Islet precursor cell (in vitro differentiated cells): Measurements from ENCODE around the gene AFDN.
"Not testable (repeated sequence)": the region's sequence is repeated elsewhere in the genome, so short reads cannot be mapped to it uniquely, and the experiment has no call there.

Source experiments
- DNase-seq: peaks from one replicate; pipeline ENCODE4 v3.0.0-alpha.2; 2018

Gene AFDN

GRCh38 chr6:167963589-167964057 is 136.9 kb downstream of the AFDN start:
- no peak for DNase-seq

DNA sequence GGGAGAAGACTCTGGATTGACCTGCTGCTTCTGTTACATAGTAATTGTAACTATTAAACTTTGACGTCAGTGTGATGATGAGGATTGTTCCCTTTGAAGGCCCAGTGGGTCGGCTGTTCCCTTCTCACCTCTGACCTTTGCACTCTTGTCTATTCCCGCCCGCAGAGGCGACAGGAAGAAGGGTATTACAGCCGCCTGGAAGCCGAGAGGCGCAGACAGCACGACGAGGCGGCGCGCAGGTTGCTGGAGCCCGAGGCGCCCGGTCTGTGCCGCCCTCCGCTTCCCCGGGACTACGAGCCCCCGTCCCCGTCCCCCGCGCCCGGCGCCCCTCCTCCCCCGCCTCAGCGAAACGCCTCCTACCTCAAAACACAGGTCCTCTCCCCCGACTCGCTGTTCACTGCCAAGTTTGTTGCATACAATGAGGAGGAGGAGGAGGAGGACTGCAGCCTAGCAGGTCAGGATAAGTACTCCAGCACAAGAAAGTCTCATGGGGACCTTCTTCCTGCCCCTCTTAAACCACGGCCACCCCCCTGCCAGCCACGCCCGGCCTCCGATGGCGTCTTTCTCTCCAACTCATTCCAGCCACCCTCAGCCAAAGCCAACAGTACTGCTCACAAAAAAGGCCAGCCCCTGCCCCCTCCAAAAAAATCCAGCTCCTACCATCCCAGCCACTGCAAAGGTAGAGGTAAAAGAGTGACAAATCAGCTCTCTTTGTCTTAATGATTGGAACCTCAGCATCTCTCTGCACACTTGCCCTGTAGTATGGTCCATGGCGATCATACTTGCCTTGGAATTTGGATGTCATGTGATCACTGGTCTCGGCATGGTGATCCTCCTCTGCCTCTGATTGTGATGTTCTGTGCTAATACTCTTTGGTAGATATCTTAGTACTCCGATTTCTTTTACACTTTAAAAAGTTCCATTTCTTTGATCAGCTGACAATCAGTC is 139.2 kb downstream of the AFDN start:
- DNase-seq: no peak

- DNase-seq: no peak
Measured at GRCh38 chr6:167966540-167966905, 139.8 kb downstream of the AFDN start.

DNA sequence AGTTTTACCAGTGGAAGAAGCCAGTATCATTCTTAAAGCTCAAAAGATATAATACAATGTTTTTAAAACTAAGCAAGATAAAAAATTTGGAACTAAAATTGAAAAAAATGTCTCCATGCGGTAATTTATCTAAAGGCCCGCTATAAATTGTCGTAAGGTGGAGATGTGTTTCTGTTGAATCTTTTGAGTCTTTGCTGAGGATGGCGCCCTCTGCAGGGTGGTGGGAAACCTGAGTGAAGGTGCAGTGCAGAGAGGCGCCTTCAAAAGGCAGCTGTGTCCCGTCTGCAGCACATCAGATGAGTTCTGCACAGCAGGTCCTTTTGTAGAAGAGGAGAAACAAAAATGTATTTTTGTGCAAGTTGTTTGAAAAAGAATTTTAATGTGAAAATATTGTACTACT is 141.4 kb downstream of the AFDN start:
- peak; percentile 77 for DNase-seq

- no peak for DNase-seq
Measured at GRCh38 chr6:167970230-167970629, 143.5 kb downstream of the AFDN start.

- no peak for DNase-seq
Measured at GRCh38 chr6:167972193-167972592, 145.5 kb downstream of the AFDN start.

GRCh38 chr6:167973148-167973885 is 146.6 kb downstream of the AFDN start:
- no peak for DNase-seq

DNA sequence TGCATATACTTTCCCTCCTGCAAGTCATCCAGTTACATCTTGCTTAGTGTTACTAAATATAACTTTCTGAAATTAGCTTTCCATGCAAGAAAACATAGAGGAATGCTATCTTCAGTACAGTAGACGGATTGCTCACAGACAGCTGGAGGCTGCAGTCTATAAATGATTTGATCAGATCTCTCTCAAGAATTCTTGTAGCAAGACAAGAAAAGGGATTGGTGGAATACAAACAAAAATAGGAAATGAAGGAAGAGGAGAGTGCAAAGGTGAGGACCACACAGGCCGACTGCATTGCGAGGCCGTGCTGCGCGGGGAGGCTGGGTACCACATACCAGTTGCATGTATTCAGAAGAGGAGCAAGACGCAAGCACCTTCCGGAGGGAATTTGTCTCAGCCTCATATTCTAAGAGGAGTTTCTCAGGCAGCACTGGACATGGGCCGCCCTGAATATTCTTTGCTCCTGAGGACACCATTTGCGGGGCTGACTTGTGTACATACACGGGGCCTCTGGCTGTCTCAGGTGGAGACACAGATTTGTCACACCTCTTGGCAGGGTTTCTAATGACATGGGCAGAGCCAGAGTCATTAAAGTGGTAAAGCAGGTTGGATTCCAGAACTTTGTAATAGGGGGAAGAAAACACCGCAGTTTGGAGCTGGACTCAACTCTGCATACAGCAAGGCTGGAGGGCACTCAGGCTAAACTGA is 148.1 kb downstream of the AFDN start:
- DNase-seq: no peak

GRCh38 chr6:167975458-167975857 is 148.7 kb downstream of the AFDN start:
- no peak for DNase-seq

DNA sequence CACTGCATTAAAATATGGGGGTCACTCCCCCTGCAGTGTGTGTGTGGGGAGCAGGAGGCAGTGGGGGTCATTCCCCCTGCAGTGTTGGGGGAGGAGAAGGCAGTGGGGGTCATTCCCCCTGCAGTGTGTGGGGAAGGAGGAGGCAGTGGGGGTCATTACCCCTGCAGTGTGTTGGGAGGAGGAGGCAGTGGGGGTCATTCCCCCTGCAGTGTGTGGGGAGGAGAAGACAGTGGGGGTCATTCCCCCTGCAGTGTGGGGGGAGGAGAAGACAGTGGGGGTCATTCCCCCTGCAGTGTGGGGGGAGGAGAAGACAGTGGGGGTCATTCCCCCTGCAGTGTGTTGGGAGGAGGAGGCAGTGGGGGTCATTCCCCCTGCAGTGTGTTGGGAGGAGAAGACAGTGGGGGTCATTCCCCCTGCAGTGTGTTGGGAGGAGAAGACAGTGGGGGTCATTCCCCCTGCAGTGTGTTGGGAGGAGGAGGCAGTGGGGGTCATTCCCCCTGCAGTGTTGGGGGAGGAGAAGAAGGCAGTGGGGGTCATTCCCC is 149.5 kb downstream of the AFDN start:
- DNase-seq: not testable (repeated sequence)

GRCh38 chr6:167976708-167977107 is 150.0 kb downstream of the AFDN start:
- no peak for DNase-seq

- DNase-seq: no peak
Measured at GRCh38 chr6:167977717-167978467, 151.2 kb downstream of the AFDN start.

DNA sequence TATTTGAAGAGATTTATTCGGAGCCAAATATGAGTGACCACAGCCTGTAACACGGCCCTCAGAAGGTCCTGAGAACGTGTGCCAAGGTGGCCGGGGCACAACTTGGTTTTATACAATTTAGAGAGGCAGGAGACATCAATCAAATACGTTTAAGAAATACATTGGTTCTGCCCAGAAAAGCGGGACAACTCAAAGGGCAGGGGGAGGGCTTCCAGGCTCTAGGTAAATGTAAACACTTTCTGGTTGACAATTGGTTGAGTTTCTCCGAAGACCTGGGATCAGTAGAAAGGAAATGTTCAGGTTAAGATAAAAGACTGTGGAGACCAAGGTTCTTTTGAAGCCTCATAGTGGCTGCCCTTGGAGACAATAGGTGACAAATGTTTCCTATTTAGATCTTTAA is 151.9 kb downstream of the AFDN start:
- no peak for DNase-seq

DNA sequence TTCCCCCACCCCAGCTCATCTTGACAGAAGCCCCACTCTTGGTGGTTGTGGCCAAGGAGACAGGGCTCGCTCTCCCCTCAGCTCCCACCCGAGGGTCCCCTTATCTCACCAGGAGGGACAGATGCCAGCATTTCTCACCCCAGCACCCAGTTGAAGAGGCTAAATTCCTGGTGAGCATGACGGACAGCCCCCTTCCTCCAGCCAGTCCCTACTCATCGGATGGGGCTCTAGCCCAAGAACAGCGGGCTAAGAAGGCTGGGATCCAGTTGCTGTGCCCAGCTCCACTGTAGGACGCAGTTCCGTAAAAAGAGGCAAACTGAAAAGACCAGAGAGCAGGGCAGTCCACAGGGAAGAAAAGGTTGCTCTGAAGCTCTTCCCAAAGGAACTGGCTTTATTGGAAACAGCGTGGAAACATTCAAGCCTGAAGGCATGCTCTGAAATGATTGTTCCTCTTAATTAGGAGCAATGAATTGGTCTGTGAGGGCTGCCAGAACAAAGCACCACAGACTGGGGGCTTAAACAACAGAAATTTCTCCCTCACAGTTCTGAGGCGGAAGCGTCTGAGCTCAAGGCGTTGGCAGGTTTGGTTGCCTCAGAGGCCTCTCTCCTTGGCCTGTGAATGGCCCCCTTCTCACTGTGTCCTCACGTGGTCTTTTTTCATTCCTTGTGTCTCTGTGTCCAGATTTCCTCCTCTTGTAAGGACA is 152.9 kb downstream of the AFDN start:
- no peak for DNase-seq

DNA sequence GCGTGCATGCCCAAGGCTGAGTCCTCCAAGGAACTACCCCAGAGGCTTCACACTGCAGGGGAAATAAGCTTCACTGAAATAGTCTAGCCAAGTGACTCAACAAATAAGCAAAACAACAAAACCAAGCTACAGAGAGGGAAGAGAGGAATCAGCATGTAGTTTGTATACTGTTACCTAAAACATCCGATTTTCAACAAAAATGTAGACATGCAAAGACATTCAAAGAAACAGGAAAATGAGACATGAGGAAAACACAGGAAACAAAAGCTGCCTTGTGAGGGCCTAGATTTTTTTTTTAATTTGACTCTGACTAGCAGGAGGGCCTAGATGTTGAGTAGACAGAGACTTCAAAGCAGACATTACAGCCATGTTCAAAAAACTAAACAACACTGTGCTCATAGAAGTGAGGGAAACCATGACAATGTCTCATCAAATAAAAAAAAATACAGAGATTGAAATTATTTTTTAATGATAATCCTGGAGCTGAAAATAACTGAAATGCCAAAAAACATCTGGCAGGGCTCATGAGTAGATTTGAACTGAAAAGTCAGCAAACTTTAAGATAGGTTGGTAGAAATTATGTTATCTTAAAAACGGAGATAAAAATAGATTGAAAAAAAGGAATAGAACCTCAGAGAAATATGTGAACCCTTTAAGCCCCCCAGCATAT is 154.3 kb downstream of the AFDN start:
- DNase-seq: no peak

- no peak for DNase-seq
Measured at GRCh38 chr6:167981916-167982462, 155.3 kb downstream of the AFDN start.

GRCh38 chr6:167984144-167984719 is 157.5 kb downstream of the AFDN start:
- DNase-seq: peak; percentile 45

- no peak for DNase-seq
Measured at GRCh38 chr6:167984876-167985604, 158.3 kb downstream of the AFDN start.

- DNase-seq: peak; percentile 42
Measured at GRCh38 chr6:167985911-167986595, 159.3 kb downstream of the AFDN start.
